HCT116 (cell line): ENCODE measurements around the gene FMN1. TPM values are rescaled to one million over a fixed set of nuclear protein-coding genes. Genes with fewer than 3 reads are reported as not detected.

Experiments
- ATAC-seq: fragments of 200-7000 bp; cut with Tn5 transposase; 2 replicates; pipeline ENCODE4 v1.9.1; 2020; ENCODE audit warnings: mild to moderate bottlenecking, moderate library complexity
- BruUV-seq: library from RNA; stranded (reverse); fragments of 400-500 nt; replicated peaks from 2 replicates; lab custom pipeline; 2021; lab: Mats Ljungman, UMichigan
- CTCF ChIA-PET: fragments of 300-600 bp; sonication (Branson Sonifier 250); formaldehyde crosslinking; loops from one replicate; lab custom pipeline; 2021; ENCODE audit warnings: antibody characterized with exemption; lab: Charles Lee
- POLR2A ChIA-PET: fragments of 300-600, 350-600 bp; sonication (Branson Sonifier 250); formaldehyde crosslinking; loops from one replicate; lab custom pipeline; 2021; ENCODE audit warnings: antibody characterized with exemption; lab: Charles Lee
- RAD21 ChIA-PET, 2 experiments: fragments of 300-600 bp; sonication (Branson Sonifier 250); formaldehyde crosslinking; loops; one replicate each; lab custom pipeline; 2023; ENCODE audit warnings: low total read pairs in 2 of 2; ENCODE audit not compliant: uncharacterized antibody in 2 of 2, unreplicated experiment in 2 of 2, low non-redundant PET in 1 of 2; lab: Charles Lee
- DNase-seq: peaks from one replicate; pipeline ENCODE4 v3.0.0-alpha.2; 2010; ENCODE audit warnings: low read depth, low spot score
- H2AFZ ChIP-seq: fragments of 200-600 bp; shearing (Covaris generic), sonication (generic); 2 replicates; pipeline ENCODE4 v1.6.1; 2017; ENCODE audit warnings: low read depth, mixed run types, mixed read lengths, antibody characterized with exemption, low read length; ENCODE audit not compliant: poor library complexity, severe bottlenecking
- H3K27ac ChIP-seq: 2 replicates; pipeline ENCODE4 v1.5.1; 2012; ENCODE audit warnings: low read depth, low read length
- H3K27me3 ChIP-seq: fragments of 200-600 bp; sonication (generic); 2 replicates; pipeline ENCODE4 v1.6.1; 2016; ENCODE audit warnings: mixed run types, low read length, mixed read lengths; ENCODE audit not compliant: insufficient read depth
- H3K36me3 ChIP-seq, 2 experiments: fragments of 200-500 bp in 1 of 2; fragments of 200-600 bp in 1 of 2; sonication (Bioruptor generic) in 1 of 2; sonication (generic) in 1 of 2; 2 replicates each; pipeline versions ENCODE4 v1.5.1 to v1.6.1; 2014 to 2016; ENCODE audit warnings: low read length in 2 of 2, inconsistent platforms in 1 of 2, mixed read lengths in 1 of 2, mixed run types in 1 of 2; ENCODE audit not compliant: insufficient read depth in 2 of 2, control insufficient read depth in 1 of 2
- H3K4me1 ChIP-seq, 2 experiments: fragments of 200-600 bp in 1 of 2; sonication (generic) in 1 of 2; 2 replicates each; pipeline versions ENCODE4 v1.5.1 to v1.6.1; 2012 to 2017; ENCODE audit warnings: low read length in 2 of 2, inconsistent platforms in 1 of 2, mild to moderate bottlenecking in 1 of 2, mixed read lengths in 1 of 2, mixed run types in 1 of 2, moderate library complexity in 1 of 2; ENCODE audit not compliant: insufficient read depth in 2 of 2, control insufficient read depth in 1 of 2
- H3K4me2 ChIP-seq: fragments of 200-600 bp; sonication (generic); 2 replicates; pipeline ENCODE4 v1.6.1; 2017; ENCODE audit warnings: mixed run types, low read length, mixed read lengths
- H3K4me3 ChIP-seq, 2 experiments: fragments of 200-600 bp in 1 of 2; sonication (generic) in 1 of 2; replicated peaks in 1 of 2; 2 replicates each; pipeline ENCODE4 v1.5.1; 2011 to 2016; ENCODE audit warnings: low read length in 2 of 2, control low read depth in 1 of 2, low read depth in 1 of 2, mild to moderate bottlenecking in 1 of 2, mixed read lengths in 1 of 2, mixed run types in 1 of 2
- H3K79me2 ChIP-seq: fragments of 200-600 bp; sonication (generic); 2 replicates; pipeline ENCODE4 v1.6.1; 2017; ENCODE audit warnings: mild to moderate bottlenecking, mixed run types, low read length, moderate library complexity, mixed read lengths; ENCODE audit not compliant: insufficient read depth
- H3K9ac ChIP-seq: fragments of 200-600 bp; sonication (generic); 2 replicates; pipeline ENCODE4 v1.6.1; 2016; ENCODE audit warnings: low read length, mixed read lengths
- H3K9me2 ChIP-seq: fragments of 200-600 bp; sonication (generic), shearing (Covaris generic); 2 replicates; pipeline ENCODE4 v1.6.1; 2017; ENCODE audit warnings: mixed run types, mild to moderate bottlenecking, moderate library complexity; ENCODE audit not compliant: insufficient read depth
- H3K9me3 ChIP-seq, 2 experiments: fragments of 200-500 bp in 1 of 2; fragments of 200-600 bp in 1 of 2; sonication (Bioruptor generic) in 1 of 2; sonication (generic) in 1 of 2; 2 replicates each; pipeline ENCODE4 v1.6.1; 2014 to 2017; ENCODE audit warnings: low read length in 2 of 2, mixed read lengths in 2 of 2, inconsistent platforms in 1 of 2, low read depth in 1 of 2, mild to moderate bottlenecking in 1 of 2, mixed run types in 1 of 2, moderate library complexity in 1 of 2; ENCODE audit not compliant: control insufficient read depth in 1 of 2, insufficient read depth in 1 of 2
- H4K20me1 ChIP-seq: fragments of 200-600 bp; sonication (generic), shearing (Covaris generic); 2 replicates; pipeline ENCODE4 v1.6.1; 2017; ENCODE audit warnings: mixed run types, mild to moderate bottlenecking, moderate library complexity; ENCODE audit not compliant: insufficient read depth
- CBX3 ChIP-seq: IDR thresholded peaks from 2 replicates; pipeline ENCODE4 v1.6.1; 2012; ENCODE audit warnings: low read depth
- CEBPB ChIP-seq: IDR thresholded peaks from 2 replicates; pipeline ENCODE4 v1.6.1; 2012; ENCODE audit warnings: low read depth
- JUND ChIP-seq: IDR thresholded peaks from 2 replicates; pipeline ENCODE4 v1.6.1; 2012
- POLR2AphosphoS5 ChIP-seq: IDR thresholded peaks from 2 replicates; pipeline ENCODE4 v1.6.1; 2011; ENCODE audit warnings: mild to moderate bottlenecking, low read depth, low read length, moderate library complexity
- SRF ChIP-seq: IDR thresholded peaks from 2 replicates; pipeline ENCODE4 v1.6.1; 2012; ENCODE audit warnings: low read depth
- ZFX ChIP-seq: fragments of 450-650 bp; IDR thresholded peaks from 2 replicates; pipeline ENCODE4 v1.6.1; 2017
- intact Hi-C: fragments of 100-400 bp; cut with micrococcal nuclease; formaldehyde crosslinking; loops from 2 replicates; pipeline ENCODE4 v1.10.0; 2022
- total RNA-seq: library from RNA; stranded (reverse); gene quantifications from one replicate; pipeline ENCODE4 v1.2.1, GENCODE V29; 2021; ENCODE audit not compliant: unreplicated experiment
- TF ChIP-seq, protein P1 (sequence below): IDR thresholded peaks from 2 replicates; pipeline ENCODE4 v1.6.1; 2012
- TF ChIP-seq, protein P2 (sequence below): IDR thresholded peaks from 2 replicates; pipeline ENCODE4 v1.6.1; 2012; ENCODE audit warnings: low read depth

The FMN1 gene
- total RNA-seq, 1 experiment from 2014 or later, result 0.39 TPM

DNA sequence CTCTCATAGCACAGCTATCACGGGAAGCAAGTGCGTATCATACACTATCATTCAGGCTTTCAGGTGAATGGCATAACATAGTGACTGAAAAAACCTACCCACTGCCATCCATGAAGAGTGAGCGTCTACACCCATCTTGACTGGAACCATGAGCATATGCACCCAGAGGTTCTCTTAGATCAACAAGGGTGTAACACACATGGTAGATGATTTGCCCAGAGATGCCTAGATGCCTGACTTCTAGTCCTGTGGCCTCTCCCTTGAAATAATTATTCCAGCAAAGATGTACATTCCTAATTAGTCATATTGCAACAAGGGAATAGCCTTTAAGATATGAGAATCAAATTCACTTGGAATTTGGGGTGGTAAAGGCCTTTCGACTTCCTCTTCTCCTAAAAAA is 248.3 kb downstream of the FMN1 start:
- H3K4me3 ChIP-seq, result no peak overlapping the region
- H3K9ac ChIP-seq, result no peak overlapping the region
- ChIA-PET CTCF (no interaction called here), RAD21 (no interaction called here), POLR2A (no interaction called here)
- no peak for DNase-seq
- no TSS peak for BruUV-seq
- ATAC-seq, result no peak
- TF ChIP-seq POLR2AphosphoS5 (no peak), JUND (no peak), ZFX (no peak), SRF (no peak), CBX3 (no peak), CEBPB (no peak)
- TF ChIP-seq, protein P1, sequence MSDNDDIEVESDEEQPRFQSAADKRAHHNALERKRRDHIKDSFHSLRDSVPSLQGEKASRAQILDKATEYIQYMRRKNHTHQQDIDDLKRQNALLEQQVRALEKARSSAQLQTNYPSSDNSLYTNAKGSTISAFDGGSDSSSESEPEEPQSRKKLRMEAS, result no peak
- TF ChIP-seq, protein P2, sequence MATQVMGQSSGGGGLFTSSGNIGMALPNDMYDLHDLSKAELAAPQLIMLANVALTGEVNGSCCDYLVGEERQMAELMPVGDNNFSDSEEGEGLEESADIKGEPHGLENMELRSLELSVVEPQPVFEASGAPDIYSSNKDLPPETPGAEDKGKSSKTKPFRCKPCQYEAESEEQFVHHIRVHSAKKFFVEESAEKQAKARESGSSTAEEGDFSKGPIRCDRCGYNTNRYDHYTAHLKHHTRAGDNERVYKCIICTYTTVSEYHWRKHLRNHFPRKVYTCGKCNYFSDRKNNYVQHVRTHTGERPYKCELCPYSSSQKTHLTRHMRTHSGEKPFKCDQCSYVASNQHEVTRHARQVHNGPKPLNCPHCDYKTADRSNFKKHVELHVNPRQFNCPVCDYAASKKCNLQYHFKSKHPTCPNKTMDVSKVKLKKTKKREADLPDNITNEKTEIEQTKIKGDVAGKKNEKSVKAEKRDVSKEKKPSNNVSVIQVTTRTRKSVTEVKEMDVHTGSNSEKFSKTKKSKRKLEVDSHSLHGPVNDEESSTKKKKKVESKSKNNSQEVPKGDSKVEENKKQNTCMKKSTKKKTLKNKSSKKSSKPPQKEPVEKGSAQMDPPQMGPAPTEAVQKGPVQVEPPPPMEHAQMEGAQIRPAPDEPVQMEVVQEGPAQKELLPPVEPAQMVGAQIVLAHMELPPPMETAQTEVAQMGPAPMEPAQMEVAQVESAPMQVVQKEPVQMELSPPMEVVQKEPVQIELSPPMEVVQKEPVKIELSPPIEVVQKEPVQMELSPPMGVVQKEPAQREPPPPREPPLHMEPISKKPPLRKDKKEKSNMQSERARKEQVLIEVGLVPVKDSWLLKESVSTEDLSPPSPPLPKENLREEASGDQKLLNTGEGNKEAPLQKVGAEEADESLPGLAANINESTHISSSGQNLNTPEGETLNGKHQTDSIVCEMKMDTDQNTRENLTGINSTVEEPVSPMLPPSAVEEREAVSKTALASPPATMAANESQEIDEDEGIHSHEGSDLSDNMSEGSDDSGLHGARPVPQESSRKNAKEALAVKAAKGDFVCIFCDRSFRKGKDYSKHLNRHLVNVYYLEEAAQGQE, result no peak
- no peaks in the 10 kb centered on the region for H3K4me1 ChIP-seq
- intact Hi-C loops, result no loop called here
- H3K27ac ChIP-seq, result no peak overlapping the region
- H3K9me3 ChIP-seq, result no peaks in the 10 kb centered on the region
- H3K36me3 ChIP-seq, result no peaks in the 10 kb centered on the region
- H2AFZ ChIP-seq, result no peak overlapping the region
- no peak overlapping the region for H3K4me2 ChIP-seq
- no peaks in the 10 kb centered on the region for H3K9me2 ChIP-seq
- H3K27me3 ChIP-seq, result no peaks in the 10 kb centered on the region
- no peaks in the 10 kb centered on the region for H3K79me2 ChIP-seq
- no peaks in the 10 kb centered on the region for H4K20me1 ChIP-seq
